Retinal pigment epithelial cell (primary cell): Measurements from ENCODE around the gene GPD1L.
A peak's percentile ranks its signal among the peaks of the same experiment; 100 is the strongest.

Experiments
- DNase-seq: peaks from one replicate; pipeline ENCODE4 v3.0.0-alpha.2; 2010; ENCODE audit warnings: low read depth
- H3K4me3 ChIP-seq: 2 replicates; pipeline ENCODE4 v1.5.1; 2011; ENCODE audit warnings: mild to moderate bottlenecking, low read length, control low read depth, moderate library complexity
- CTCF ChIP-seq: conservative IDR thresholded peaks from 2 replicates; pipeline ENCODE4 v1.5.1; 2011; ENCODE audit warnings: low read depth, low read length, control low read depth, inconsistent platforms

GPD1L gene

GRCh38 chr3:32147509-32147908, 41.1 kb downstream of the GPD1L start:
- no peak for DNase-seq
- no peak for TF ChIP-seq CTCF
- no peak overlapping the region for H3K4me3 ChIP-seq

- no peak overlapping the region for H3K4me3 ChIP-seq
- no peak for DNase-seq
- peak; percentile 30 for TF ChIP-seq CTCF
Observed at GRCh38 chr3:32147933-32148332, 41.5 kb downstream of the GPD1L start.

- no peak overlapping the region for H3K4me3 ChIP-seq
- no peak for DNase-seq
- TF ChIP-seq CTCF: no peak
Observed at GRCh38 chr3:32148351-32148750, 41.9 kb downstream of the GPD1L start.

- TF ChIP-seq CTCF: no peak
- no peak for DNase-seq
- H3K4me3 ChIP-seq: no peak overlapping the region
Observed at GRCh38 chr3:32153414-32154204, 47.2 kb downstream of the GPD1L start.

- no peak for DNase-seq
- TF ChIP-seq CTCF: peak; percentile 45
- no peak overlapping the region for H3K4me3 ChIP-seq
Observed at GRCh38 chr3:32154205-32154579, 47.8 kb downstream of the GPD1L start.

- DNase-seq: no peak
- H3K4me3 ChIP-seq: no peak overlapping the region
- TF ChIP-seq CTCF: no peak
Observed at GRCh38 chr3:32155117-32155516, 48.7 kb downstream of the GPD1L start.

GRCh38 chr3:32157600-32158264, 51.3 kb downstream of the GPD1L start:
- no peak for DNase-seq
- no peak for TF ChIP-seq CTCF
- H3K4me3 ChIP-seq: no peak overlapping the region
